Neural cell (in vitro differentiated cells): Measurements from ENCODE around the gene PPP1R14B.

Source experiments
- EP300 ChIP-seq: fragments of 450-650 bp; conservative IDR thresholded peaks from 2 replicates; pipeline ENCODE4 v1.6.1; 2014; ENCODE audit warnings: antibody characterized with exemption, mild to moderate bottlenecking, moderate library complexity; ENCODE audit not compliant: poor library complexity, severe bottlenecking
- EZH2 ChIP-seq: fragments of 200-600, 300-800 bp; shearing (Covaris generic), sonication (generic); IDR thresholded peaks from 2 replicates; pipeline ENCODE4 v1.6.1; 2014; ENCODE audit warnings: antibody characterized with exemption, low read length, borderline replicate concordance, mild to moderate bottlenecking; ENCODE audit not compliant: insufficient read depth, poor library complexity, severe bottlenecking
- POLR2AphosphoS5 ChIP-seq: IDR thresholded peaks from 2 replicates; pipeline ENCODE4 v1.6.1; 2012
- RAD21 ChIP-seq: fragments of 450-650 bp; conservative IDR thresholded peaks from 2 replicates; pipeline ENCODE4 v1.6.1; 2014; ENCODE audit warnings: antibody characterized with exemption, mild to moderate bottlenecking, moderate library complexity
- SMC3 ChIP-seq: fragments of 450-650 bp; conservative IDR thresholded peaks from 2 replicates; pipeline ENCODE4 v1.6.1; 2014; ENCODE audit warnings: antibody characterized with exemption, mild to moderate bottlenecking, moderate library complexity; ENCODE audit not compliant: poor library complexity
- TF ChIP-seq, protein P1 (sequence below): fragments of 450-650 bp; IDR thresholded peaks from 2 replicates; pipeline ENCODE4 v1.5.1; 2014; ENCODE audit warnings: antibody characterized with exemption, mild to moderate bottlenecking, moderate library complexity; ENCODE audit not compliant: poor library complexity, severe bottlenecking
- TF ChIP-seq, protein P2 (sequence below): IDR thresholded peaks from 2 replicates; pipeline ENCODE4 v1.6.1; 2012; ENCODE audit warnings: borderline replicate concordance

DNA sequence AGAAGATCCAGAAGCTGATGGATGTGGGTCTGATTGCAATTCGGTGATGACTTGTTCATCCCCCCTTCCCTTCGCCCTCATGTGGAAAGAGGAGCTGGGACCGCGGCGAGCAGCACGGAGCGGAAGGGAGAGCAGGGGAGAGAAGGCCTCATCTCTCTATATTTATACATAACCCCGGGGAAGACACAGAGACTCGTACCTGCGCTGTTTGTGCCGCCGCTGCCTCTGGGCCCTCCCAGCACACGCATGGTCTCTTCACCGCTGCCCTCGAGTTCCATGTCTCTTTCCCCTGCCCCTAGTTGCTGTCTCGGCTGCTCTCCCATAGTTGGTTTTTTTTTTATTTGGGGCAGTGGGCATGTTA lies 42.7 kb downstream of the PPP1R14B start:
- TF ChIP-seq, protein P1, sequence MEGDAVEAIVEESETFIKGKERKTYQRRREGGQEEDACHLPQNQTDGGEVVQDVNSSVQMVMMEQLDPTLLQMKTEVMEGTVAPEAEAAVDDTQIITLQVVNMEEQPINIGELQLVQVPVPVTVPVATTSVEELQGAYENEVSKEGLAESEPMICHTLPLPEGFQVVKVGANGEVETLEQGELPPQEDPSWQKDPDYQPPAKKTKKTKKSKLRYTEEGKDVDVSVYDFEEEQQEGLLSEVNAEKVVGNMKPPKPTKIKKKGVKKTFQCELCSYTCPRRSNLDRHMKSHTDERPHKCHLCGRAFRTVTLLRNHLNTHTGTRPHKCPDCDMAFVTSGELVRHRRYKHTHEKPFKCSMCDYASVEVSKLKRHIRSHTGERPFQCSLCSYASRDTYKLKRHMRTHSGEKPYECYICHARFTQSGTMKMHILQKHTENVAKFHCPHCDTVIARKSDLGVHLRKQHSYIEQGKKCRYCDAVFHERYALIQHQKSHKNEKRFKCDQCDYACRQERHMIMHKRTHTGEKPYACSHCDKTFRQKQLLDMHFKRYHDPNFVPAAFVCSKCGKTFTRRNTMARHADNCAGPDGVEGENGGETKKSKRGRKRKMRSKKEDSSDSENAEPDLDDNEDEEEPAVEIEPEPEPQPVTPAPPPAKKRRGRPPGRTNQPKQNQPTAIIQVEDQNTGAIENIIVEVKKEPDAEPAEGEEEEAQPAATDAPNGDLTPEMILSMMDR, result no peak
- TF ChIP-seq, protein P2, sequence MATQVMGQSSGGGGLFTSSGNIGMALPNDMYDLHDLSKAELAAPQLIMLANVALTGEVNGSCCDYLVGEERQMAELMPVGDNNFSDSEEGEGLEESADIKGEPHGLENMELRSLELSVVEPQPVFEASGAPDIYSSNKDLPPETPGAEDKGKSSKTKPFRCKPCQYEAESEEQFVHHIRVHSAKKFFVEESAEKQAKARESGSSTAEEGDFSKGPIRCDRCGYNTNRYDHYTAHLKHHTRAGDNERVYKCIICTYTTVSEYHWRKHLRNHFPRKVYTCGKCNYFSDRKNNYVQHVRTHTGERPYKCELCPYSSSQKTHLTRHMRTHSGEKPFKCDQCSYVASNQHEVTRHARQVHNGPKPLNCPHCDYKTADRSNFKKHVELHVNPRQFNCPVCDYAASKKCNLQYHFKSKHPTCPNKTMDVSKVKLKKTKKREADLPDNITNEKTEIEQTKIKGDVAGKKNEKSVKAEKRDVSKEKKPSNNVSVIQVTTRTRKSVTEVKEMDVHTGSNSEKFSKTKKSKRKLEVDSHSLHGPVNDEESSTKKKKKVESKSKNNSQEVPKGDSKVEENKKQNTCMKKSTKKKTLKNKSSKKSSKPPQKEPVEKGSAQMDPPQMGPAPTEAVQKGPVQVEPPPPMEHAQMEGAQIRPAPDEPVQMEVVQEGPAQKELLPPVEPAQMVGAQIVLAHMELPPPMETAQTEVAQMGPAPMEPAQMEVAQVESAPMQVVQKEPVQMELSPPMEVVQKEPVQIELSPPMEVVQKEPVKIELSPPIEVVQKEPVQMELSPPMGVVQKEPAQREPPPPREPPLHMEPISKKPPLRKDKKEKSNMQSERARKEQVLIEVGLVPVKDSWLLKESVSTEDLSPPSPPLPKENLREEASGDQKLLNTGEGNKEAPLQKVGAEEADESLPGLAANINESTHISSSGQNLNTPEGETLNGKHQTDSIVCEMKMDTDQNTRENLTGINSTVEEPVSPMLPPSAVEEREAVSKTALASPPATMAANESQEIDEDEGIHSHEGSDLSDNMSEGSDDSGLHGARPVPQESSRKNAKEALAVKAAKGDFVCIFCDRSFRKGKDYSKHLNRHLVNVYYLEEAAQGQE, result no peak
- no peak for TF ChIP-seq EP300
- TF ChIP-seq POLR2AphosphoS5, result no peak
- no peak for TF ChIP-seq EZH2
- TF ChIP-seq SMC3, result no peak
- no peak for TF ChIP-seq RAD21
